NCI-H2196 (cell line): ENCODE measurements around the gene TAF15.

Experiments
- DNase-seq: peaks from one replicate; lab custom pipeline; 2025; ENCODE audit not compliant: unreplicated experiment; lab: John Stamatoyannopoulos, UW

The TAF15 gene

GRCh38 chr17:35808962-35809854 lies at the start of gene TAF15:
TAF15 (plus strand) TSS chr17:35809484; CDS start chr17:35809570, 86 bp downstream.
- peak; percentile 79 for DNase-seq

- no peak for DNase-seq
These were observed 48.7 kb upstream of the TAF15 start, which contains the start of gene C17orf50 for GRCh38 chr17:35760587-35760986. C17orf50 (plus strand) TSS chr17:35760887; CDS start chr17:35760942, 55 bp downstream.

DNA sequence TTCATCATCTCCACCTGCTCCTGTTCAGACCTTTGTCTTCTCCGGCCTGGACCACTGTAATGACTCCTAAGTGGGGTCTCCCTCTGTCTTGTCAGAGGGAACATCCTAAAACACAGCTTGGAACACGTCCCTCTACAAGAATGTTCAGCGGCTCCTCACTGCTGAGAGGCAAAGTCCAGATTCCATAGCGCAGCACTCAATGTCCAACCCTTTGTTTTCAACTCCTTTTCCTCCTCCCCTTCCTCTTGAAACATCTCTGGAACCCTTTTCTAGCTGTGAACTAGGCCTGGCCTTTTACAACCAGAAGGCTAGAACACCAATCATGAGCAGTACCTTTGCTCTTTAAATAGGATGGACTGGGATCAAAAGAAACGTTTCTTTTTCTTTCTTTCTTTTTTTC lies 47.7 kb upstream of the TAF15 start:
- DNase-seq = no peak

DNA sequence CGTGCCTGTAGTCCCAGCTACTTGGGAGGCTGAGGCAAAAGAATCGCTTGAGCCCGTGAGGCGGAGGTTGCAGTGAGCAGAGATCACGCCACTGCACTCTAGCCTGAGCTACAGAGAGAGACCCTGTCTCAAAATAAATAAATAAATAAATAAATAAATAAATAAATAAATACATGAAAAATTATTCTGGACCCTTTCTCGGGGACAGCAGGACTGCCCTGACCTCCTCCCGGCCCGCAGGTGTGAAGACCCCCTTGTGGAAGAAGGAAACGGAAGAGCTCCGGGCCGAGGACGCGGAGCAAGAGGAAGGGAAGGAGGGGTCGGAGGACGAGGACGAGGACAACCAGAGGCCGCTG lies 45.5 kb upstream of the TAF15 start:
- DNase-seq = no peak

DNA sequence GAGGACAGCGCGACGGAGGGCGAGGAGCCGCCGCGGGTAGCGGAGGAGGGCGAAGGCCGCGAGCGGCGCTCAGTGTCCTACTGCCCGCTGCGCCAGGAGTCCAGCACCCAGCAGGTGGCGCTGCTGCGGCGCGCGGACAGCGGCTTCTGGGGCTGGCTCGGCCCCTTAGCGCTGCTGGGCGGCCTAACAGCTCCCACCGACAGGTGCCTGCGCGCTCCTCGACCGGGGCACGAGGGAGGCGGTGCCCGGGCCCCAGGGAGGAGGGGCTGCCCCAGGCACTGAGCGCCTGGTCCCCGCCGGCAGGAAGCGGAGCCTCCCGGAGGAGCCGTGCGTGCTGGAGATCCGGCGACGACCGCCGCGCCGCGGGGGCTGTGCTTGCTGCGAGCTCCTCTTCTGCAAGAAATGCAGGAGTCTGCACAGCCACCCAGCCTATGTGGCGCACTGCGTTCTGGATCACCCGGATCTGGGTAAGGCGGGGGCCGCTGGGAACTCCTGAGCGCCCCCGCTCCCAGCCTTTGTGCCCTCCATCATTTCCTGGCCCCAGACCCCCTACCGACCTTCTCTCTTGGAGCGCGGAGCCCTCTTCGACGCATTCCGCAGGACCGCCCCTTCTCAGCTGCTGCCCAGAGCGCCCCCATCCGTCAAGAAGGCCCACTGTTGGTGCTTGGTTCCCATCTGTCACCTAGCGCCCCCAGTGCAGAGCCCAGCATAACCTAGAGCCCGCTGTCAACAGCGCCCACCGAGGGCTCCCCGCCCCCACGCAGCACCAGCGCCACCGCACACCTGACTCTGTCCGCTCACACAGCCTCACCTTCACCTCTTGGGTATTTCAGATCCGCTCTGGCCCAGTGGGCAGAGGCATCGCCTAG lies 44.9 kb upstream of the TAF15 start:
- peak; percentile 86 for DNase-seq

DNA sequence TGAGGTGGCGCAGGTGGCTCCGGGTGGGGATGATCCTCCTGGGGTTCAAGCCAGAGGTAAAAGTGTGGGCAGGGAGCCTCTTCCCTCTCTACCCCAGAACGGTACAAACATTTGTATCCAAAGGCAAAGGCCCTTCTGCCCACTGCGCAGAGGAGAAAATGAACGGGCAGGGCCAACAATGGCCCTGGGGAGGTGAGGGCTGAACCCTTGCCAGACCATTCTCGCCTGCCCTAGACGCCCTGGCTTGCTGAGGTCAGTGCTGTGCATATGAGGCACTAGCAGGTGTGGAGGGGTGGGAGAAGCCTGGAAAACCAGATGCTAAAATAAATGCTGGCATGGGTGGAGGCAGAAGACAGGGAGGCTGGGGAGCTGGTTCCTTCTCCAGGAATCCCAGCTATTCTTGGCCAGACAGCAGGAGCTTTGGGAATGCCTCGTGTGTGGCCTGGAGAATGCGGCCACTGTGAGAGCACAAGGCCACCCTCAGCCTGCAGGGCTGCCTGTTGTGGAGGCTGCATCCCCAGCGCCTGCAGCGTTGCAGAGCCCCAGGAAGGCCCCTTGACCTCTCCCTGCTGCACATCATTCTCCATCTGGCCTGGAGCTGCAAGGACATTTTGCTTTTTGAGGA lies 44.1 kb upstream of the TAF15 start:
- no peak for DNase-seq

DNA sequence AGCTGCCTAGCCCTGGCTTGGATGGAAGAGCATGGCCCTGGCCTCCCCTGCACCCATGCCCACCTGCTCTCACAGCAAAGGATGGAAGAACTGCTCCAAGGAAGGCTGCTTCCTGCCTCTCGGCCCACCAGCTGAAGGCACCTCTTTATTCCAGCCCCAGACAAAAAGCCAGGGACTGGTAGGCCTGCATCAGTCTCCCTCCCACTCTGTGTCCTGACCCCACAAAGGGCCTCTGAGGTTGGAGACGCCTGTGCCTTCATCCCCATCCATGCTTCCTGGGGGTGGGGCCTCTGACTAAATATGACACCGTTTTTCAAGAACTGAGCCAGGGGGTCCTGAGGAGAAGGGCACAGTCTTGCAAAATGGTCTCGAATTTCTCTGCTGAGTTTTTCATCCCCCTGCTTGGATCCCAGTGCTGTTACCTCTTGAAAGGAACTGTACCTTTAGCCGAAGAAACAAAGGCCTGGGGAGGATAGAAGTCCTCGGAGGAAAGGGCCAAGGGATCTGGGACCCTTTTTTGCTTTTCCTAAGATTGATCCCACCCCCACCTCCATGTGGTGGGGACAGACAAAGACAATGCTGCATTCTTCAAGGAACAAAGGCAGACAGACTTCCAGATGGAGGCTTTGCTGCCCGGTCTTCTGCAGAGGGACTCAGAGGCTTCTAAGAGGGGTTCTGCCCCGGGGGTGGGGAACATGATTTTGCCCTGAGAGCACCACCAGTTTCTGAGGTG lies 43.4 kb upstream of the TAF15 start:
- DNase-seq = no peak

DNA sequence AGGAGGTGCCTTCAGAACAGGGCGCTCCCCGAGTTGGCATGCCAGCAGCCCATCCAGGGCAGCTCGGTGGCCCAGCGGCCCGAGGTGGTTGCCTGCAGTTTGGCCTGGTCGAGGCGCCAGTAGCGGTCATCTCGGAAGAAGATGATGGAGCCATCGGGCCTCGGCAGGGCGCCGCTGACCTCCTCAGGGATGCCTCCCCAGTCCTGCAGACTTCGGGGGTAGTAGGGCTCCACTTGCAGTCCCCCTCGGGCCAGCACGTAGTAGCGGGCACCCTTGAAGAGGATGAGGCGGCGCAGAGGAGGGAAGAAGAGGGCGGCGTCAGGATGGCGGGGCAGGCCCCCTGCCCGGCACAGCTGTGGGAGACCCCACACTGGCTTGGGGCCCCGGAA lies 42.8 kb upstream of the TAF15 start:
- DNase-seq = no peak

DNA sequence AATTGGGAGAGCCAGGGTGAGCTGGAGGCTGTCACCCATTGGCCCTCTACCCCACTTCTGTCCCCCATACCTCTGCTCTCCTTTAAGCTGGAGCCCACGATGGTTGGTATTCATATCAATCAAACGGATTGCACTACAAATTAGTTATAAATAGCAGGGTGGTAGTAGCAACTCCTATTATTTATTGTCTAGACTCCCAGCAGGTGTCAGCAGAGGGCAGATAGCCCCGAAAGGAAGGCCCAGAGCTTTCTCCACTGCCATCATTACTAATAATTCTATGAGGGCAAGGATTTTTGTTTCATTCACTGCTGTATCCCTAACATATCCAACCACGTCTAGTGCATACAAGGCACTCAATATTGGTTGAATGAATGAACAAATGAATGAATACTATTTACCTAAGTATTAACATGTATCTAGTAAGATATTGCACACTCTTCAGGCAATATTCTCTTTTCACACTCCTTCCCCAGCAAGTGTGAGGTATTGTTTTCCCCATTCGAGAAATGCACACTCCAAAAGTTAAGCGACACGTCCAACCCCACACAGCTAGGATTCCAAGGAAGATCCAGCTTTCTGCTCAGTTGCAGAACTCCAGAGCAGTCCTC lies 42.3 kb upstream of the TAF15 start:
- peak; percentile 15 for DNase-seq

GRCh38 chr17:35768797-35769196 lies 40.5 kb upstream of the TAF15 start:
- no peak for DNase-seq

DNA sequence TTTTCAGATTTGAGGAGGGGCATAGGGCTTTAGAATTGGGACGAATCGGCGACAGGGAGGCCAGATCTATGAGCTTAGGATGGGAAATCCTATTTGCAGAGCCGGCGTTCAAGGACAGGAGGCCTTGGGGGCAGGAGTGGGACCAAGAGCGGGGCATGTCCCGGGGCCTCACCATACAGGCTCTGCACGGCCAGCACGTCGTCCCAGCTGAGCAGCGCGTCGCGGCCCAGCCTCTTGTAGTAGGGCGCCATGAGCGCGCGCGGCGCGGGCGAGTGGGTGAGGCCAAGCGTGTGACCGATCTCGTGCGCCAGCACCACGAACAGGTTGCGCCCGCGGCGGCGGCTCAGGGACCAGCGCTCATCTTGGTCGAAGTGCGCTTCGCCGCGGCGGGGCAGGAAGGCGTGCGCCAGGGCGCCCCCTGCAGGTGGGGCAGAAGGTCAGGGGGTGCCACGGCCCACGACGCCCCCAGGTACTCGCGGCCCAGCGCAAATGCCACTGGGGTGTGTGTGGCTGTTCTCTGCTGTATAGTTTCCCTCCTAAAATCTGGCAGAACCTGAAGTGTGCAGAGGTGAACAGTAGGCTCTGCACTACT lies 39.3 kb upstream of the TAF15 start:
- DNase-seq = no peak

DNA sequence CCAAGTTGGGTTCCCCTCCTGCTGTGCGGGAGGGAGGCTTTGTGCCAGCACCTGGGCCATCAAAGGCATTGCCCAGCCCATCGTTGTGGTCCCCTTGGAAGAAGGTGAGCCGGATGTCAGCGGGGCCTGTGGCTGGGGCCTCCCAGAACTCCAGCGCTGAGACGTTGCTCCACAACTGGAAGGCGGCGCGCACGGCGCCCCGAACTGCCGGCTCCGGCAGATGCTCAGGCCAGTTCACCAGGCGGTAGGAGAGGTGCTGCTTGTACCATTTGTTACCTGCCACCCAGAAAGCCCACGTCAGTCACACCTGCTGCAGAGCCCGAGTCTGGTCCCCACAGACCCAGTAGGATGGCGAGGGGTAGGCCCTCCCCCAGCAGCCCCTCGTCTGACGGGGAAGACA lies 36.2 kb upstream of the TAF15 start:
- no peak for DNase-seq

DNA sequence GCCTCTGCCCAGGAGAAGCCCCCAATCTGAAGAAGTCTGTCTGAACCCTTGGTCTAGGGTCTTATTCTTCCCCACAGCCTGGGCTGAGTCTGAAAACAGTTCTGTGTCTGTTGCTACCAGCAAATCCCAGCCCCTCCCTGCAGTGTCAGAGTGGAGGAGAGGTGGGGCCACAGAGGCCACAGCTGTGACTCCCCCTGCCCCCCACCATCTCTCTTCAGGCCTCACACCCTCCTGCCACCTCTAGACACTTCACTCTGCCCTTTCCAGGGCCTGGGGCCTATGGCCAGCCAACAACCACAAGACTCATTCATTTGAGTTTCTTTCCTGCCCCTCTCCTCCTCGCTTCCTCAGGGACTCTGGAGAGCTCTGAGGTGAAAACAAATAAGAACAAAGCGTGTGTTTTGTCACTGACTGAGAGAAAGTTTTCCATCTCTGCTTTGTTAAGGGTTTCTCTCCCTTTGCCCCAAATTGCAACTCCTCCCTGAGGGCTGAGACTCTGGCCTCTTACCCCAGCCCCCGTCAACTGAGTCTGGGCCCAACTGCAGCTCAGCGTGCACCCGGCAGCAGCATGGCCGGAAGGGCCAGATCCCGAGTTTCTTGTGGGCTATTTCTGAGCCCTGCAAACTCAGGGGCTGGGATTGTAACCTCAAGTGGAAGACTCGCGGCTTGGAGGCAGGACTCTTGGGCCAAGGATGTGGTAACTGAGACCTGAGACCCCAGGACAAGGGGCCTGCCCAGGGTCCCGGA lies 35.4 kb upstream of the TAF15 start:
- no peak for DNase-seq

- peak; percentile 5 for DNase-seq
These were observed 34.8 kb upstream of the TAF15 start for GRCh38 chr17:35774499-35774898.

GRCh38 chr17:35775039-35775438 lies 34.2 kb upstream of the TAF15 start:
- no peak for DNase-seq

DNA sequence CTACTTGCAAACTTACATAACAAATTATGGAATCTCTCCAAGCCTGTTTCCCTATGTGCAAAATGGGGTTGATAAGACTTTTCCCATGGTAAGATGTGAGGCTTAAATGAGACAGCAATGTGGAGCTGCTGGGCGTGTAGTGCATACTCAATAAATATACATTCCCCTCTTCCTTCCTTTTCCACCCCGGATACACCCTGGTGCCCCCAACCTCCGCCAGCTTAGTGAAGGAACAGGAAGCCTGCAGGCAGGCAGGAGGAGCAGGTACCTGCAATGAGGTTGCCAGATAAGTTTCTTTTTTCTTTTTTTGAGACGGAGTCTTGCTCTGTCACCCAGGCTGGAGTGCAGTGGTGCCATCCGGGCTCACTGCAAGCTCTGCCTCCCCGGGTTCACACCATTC lies 33.7 kb upstream of the TAF15 start:
- no peak for DNase-seq

DNA sequence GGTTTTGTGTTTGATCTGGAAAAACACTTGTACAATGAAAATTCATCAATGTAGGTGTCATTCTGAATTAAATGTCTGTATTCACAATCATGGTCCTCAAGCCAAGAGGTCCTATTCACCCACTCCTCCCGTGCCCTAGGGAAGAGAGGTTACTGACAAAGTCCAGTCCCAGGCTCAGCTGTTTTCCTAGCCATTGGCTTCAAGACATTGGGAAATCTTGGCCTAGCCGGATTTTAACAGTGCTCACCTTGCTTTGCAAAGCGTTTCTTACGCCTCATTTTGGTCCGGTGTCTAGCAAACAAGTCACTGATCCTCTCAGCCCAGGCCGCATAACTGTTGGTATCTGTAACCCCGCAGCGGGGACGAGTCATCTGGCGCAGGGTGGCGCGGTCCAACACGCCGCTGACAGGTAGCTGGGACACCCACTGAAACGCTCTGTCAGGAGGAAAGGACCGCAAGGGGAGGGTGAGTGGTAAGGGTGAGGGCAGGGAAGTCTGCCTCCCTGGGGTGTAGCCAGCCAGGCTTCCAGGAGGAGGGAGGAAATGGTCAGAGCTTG lies 30.6 kb upstream of the TAF15 start:
- no peak for DNase-seq

DNA sequence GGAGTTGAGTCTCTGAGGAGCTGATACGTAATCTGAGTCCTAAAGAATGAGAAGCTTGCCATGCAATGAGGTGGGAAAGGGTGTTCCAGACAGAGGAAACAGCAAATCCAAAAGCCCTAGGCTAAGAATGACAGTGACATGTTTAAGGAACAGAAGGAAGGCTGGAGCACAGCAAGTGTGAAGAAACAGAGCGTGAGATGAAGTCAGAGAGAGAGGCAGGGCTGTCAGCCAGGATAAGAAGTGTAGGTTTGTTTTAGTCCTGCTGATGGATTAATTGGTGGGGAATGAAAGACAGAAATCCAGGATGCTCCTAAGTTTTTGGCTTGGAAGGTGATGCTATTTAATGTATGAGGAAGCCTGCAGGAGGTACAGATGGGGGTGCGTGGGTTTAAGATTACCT lies 28.3 kb upstream of the TAF15 start:
- no peak for DNase-seq

DNA sequence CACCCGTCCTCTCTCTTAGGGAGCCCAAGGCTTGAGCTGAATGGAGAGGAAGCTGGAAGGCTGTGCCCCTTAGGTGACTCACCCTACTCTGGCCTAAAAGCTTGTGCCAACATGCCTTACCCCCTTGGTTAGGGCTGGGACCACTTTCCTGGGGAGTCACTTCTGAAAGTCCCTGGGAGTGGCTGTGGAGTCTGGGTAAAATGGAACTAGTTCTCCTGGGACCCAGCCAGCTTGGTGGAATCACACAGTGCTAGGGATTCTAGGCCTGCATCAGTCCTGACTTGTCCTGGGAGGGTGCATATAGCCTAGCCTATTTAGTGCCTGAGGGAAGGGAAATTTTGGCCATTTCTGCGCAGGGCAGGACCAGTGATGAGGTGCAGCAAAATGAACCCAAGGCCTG lies 24.4 kb upstream of the TAF15 start:
- DNase-seq = no peak
